NCI-H82 treated with DMSO at 0.1 percent for 48 hours (cell line): Measurements from ENCODE around the gene DNAAF6.
"Not testable (repeated sequence)": the region's sequence is repeated elsewhere in the genome, so short reads cannot be mapped to it uniquely, and the experiment has no call there.

Source experiments
- DNase-seq: peaks from one replicate; lab custom pipeline; 2025; ENCODE audit not compliant: unreplicated experiment; lab: John Stamatoyannopoulos, UW

Gene DNAAF6

DNA sequence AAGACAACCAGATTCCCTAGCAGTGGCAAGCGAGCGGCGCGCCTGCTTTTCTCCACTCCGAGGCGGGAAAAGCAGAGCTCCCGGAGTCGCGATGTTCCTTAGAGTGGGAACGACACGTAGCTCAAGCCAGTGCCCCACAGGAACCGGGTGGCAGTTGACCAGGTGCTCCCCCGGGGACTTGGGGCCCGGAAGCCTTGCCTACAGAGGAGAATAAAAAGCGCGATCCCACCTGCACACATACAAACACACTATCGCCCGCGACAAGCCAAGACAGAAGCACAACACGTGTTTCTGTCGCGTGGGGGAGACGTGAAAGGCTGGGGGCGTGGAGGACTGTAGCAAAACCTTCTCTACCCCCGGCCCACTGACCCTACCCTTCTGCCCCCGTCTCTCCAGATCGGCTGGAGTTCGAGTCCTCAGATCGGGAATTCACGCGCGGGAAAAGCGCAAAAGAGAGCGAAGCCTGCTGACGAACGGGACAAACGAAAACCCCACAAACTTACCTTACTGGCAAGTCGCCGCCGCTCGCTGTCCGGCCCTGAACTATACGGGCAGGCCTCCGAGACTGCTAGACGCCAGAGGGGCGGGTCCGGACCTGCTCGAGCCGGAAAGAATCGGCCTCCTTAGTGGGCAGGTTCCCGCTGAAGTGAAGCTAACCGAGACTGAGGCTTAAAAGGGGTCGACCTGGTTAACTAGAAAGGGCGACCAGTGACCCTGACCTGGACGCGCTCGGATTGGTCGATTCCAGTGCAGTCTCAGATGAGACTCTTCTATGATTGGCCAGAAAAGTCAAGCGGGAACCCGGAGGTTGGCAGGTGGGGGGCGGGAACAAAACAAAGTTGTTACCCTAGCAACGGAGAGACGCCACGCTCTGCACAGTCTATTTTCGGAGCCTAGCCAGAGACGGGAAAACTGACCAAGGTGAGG, at the start of gene DNAAF6, which contains the start of gene NUP62CL:
Gene DNAAF6 (plus strand): TSS at position 842 of the 927 bp plus-strand sequence. CDS start 6,265 bp downstream, outside the sequence.
Gene NUP62CL (minus strand): TSS at position 664 of the 927 bp plus-strand sequence. CDS start 31,287 bp downstream, outside the sequence.
- DNase-seq = peak; percentile 8

DNA sequence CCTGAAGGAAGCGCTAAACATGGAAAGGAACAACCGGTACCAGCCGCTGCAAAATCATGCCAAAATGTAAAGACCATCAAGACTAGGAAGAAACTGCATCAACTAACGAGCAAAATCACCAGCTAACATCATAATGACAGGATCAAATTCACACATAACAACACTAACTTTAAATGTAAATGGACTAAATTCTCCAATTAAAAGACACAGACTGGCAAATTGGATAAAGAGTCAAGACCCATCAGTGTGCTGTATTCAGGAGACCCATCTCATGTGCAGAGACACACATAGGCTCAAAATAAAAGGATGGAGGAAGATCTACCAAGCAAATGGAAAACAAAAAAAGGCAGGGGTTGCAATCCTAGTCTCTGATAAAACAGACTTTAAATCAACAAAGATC, 48.8 kb upstream of the DNAAF6 start:
- not testable (repeated sequence) for DNase-seq

DNA sequence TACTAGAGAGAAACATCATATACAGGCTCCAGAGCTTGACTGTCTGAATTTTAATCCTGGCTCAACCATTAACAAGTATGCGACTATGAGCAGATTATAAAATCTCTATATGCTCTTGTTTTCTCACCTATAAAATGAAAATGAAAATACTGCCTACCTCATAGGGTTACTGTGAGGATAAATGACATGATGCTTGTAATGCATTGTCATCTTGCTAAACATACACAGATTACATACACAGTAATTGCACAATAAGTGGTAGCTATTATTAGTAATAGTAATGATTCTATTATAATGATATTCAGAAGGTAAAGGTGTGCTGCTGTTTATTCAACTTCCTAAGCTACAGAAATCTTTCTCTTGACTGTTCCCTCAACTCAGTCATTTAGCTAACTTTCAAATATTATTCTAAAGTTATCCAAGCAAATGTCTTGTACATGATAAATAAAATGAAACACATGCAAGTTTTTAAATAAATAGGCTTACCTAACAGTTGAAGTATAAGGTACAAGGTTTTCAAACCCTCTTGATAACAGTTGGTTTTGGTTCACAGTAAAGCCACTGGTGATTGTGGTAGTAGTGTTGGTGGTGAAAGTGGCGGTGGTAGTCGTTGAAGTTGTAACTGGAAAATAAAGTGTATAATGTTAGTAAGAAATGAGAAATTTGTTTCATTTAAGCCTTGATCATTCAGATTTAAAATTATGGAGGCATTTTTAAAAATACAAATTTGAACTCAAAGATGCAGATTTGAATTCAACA, 39.1 kb upstream of the DNAAF6 start:
- DNase-seq = no peak

DNA sequence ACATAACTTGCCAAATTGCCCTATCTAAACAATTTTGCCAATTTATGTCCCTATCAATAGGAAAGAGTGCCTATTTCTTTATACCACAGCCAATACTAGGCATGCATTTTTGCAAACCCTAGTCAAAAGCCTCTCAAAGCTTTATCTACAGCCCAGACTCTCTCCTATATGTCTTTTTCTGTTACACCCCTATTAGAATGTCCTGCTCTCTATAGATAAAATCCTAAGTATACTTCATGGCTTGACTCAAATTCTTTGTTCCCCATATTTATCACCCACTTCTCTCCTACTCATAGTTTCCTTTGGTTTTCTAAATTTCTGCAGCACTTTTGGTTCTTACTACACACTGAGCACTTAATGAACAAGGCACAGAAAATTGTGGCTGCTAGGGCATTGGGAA, 38.2 kb upstream of the DNAAF6 start:
- DNase-seq = no peak

DNA sequence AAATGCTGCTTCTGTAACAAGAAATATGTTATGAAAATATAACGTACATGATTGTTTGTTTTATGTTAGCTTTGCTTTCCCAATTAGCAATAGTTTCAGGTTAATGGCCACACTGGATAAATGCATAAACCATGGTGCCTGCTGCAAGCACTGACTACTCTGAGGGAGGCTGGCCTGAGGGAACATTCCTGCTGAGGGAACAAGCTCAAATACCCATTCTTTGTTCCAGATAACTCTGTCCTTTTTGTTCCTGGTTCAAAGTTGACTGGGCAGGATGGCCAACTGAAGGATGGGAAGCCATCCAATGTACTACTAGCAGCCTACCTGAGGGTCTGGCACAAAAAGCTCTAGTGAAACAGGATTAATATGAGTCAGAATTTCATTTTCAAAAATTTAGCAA, 37.7 kb upstream of the DNAAF6 start:
- DNase-seq = no peak

DNA sequence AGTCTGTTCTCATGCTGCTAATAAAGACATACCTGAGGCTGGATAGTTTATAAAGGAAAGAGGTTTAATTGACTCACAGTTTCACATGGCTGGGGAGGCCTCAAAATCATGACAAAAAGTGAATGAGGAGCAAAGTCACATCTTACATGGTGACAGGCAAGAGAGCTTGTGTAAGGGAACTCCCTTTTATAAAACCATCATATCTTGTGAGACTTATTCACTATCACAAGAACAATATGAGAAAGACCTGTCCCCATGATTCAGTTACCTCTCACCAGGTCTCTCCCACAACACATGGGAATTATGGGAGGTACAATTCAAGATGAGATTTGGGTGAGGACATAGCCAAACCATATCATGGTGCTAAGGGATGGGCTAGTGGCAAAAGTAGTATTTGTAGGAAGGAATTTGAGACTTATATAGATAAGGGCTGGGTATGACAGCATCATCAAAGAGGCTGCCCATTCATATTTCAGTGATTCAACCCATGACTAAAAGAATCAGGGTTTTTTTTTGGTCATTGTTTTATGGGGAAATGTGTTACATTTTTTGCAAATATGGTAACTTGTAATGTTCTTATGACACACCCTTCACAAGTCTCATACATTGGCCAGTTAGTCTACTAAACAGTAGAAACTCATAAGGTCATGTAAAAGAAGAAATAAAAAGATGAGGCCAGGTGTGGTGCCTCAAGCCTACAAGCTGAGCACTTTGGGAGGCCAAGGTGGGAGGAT, 34.9 kb upstream of the DNAAF6 start:
- no peak for DNase-seq

DNA sequence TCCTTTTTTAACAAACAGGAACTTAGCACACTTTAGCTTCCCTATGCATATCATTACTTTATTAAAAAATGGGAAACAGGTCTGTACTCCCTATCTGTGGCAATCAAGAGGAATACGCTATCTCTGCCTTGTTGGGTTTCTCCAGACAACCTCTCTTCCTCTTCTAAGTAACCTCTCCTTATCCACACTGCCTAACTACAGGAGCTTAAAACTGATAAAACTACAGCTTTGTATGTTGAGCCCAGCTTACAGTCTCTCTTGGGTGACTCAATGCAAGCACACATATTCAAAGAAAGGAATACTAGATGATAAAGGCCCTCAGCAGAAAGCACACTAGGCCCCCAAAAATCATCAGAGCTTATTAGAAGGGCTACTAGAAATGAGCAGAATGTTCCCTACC, 9.1 kb upstream of the DNAAF6 start:
- no peak for DNase-seq

DNA sequence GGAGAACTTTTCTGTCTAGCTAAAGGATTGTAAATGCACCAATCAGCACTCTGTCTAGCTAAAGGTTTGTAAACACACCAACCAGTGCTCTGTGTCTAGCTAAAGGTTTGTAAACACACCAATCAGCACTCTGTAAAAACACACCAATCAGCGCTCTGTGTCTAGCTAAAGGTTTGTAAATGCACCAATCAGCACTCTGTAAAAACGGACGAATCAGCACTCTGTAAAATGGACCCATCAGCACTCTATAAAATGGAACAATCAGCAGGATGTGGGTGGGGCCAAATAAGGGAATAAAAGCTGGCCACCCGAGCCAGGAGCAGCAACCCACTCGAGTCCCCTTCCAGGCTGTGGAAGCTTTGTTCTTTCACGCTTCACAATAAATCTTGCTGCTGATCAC, 8.3 kb upstream of the DNAAF6 start:
- not testable (repeated sequence) for DNase-seq

DNA sequence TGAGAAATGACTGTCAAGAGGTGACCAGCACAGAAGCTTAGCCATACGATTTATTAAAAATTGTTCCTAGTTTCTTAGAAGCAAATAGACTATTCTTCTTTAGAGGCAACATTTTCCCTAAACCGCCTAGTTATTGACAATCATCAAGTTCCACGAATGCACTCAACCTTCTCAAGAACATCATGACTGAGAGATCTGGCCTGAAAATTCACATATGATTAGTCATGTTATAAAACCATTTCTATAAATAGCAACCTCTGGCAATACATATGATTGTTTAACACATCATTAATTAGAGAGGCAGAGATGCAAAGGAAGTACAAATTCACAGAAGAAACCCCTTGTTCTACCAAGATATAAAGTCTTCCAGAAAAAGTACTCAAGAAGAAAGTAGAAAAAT, 6.9 kb upstream of the DNAAF6 start:
- no peak for DNase-seq

DNA sequence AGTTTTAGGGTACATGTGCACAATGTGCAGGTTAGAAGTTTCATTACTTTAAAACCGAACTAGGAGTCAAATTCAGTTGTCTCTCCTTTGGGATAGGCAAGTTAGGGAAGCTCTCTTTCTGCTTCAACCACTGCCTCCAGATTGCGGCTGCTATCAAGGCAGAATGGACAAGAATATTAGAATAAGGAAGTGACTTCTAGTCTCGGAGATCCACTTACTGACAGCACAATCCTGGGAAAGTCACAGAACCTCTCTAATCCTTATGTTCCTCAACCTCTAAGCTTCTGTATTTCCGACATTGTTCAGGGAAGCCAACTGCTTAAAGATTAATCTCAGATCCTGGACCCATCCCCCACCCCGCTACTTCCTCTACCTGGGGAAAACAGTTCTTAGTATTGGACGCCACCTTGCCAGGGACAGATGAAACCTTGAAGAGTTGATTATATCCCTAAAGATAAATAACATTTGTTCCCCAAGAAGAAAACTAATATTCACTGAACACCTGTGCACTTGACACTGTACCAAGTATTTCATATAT, 2.3 kb upstream of the DNAAF6 start:
- peak; percentile 49 for DNase-seq

DNA sequence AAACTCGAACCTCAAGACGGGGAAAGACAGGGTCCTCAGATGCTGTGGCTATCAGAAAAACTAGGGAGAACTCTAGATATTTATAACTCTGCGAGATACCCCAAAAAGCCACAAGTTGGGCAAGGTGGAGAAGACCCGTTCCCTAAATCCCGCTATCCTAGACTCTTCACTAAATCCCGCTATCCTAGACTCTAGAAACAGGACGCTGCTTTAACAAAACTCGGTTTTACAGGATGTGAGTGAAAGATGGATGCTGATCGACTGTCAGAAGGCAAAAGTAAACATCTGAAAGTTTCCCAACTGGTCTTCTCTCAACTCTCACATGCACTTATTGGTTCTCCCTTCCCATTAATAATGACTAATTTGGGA, 270 bp downstream of the DNAAF6 start:
- no peak for DNase-seq

DNA sequence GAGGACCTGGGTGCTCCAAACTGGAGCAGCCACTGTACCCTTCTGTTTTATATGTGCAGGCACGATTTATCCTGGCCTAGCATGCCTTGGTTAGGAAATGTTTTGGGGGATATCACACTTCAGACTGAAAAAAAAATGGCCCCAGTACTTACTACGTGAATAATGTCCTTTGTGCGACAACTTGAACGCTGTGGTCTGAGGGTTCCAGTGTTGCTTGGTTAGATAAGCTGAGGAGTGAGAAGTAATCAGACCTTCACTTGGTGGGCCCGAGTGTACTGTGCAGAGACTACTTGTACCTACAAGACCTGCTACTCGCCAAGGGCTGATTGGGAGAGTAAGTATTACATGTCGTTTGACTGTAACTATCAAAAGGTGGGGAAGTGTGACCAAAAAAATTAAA, 678 bp downstream of the DNAAF6 start:
- DNase-seq = no peak

DNA sequence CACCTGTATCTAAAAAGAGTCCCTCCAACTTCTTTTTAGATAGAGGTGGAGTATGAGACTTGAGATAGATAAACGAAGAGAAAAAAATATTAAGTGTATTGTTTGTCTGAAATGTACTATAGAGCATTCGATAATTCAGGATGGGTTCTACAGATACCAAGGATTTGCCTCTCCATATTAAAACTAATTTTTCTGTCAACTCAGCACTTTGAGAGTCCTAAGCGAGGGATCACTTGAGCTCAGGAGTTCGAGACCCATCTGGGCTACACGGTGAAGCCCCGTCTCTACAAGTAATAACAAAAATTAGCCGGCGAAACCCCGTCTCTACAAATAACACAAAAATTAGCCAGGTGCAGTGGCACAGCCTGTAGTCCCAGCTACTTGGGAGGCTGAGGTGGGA, 1.5 kb downstream of the DNAAF6 start:
- no peak for DNase-seq

DNA sequence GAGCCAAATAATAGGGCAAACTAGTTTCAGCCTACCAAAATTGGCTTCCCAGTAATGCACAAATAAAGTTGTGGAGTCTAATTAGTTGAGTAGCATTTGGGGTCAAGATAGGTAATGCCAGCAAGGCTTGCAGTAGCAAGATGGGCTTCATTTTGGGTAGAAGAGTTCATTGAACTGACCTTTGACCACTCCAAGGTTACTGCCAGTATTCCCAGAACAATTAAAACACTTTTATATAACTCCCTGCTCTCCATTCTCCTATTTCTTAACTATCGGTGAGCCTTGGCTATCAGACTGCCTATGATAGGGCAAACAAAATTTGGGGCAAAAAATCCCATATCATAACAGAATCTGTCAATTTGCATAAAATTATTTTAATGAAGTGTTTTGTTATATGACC, 7.1 kb downstream of the DNAAF6 start:
- DNase-seq = no peak

DNA sequence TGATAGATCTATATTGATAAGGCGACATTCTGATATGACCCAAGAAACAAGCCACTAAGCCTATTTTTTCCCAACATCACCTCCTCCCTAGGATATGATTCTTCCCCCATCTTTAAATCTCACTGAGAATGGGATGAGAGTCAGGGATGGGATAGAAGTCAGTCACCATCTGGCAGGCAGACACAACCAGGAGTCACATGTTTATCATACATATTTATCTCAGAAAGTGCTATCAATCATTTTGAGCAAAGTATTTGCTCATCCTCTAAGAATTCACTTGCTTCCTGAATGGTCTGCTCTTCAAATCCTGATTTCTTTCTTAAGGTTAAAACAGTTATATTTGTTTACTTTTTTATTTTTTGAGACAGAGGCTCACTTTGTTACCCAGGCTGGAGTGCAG, 20.3 kb downstream of the DNAAF6 start:
- no peak for DNase-seq

DNA sequence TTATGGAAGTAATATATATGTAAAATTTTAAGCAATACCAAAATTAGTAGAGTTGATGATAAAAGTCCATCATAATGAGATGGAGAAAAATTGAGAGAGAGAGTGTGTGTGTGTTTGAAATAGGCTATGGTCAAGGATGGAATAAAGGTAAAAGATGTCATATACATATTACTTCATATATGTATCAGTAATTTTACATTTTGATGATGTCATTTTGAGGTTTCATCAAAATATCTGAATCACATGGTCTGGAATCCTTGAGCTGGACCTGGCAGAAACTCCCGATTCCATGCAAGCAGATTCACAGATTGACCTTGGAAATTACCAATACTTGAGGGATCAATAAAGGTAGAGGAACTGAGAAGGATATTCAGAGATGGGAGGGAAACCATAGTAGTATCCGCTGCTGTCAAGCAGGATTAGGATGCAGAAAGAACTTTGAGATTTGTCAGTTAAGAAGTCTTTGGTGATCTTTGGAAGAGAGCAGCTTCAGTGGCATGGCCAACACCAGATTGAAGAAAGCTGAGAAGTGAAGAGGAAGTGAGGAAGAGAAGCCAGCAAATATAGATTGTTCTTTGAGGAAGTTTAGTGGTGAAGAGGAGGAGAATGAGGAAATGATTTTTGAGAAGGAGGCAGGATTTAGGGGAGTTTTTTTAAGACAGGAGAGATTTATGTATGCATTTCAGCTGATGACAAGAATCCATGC, 21.5 kb downstream of the DNAAF6 start:
- DNase-seq = no peak

DNA sequence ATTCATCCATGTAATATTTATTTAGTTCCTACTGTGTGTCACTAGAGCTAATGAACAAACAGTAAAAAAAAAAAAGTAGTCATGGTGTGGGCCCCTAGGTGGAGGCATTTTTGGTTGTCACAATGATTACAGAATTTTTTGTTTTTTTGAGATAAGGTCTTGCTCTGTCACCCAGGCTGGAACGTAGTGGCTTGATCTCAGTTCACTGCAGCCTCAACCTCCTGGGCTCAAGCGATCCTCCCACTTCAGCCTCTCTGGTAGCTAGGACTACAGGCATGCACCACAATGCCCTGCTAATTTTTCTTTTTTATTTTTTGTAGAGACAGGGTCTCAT, 22.0 kb downstream of the DNAAF6 start:
- DNase-seq = no peak

DNA sequence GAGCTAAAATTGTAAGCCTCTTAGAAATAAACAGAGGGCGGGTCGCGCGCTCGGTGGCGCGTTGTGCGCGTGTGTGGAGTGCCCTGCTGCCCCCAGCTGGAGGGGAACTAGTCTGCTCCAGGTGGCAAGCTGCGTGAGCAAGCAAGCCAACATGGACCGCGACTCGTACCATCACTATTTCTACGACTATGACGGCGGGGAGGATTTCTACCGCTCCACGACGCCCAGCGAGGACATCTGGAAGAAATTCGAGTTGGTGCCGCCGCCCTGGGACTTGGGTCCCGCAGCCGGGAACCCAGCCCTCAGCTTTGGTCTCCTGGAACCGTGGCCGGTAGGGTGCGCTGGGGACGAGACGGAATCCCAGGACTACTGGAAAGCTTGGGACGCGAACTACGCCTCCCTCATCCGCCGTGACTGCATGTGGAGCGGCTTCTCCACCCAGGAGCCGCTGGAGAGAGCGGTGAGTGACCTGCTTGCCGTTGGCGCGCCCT, 66.1 kb downstream of the DNAAF6 start:
- DNase-seq = no peak

DNA sequence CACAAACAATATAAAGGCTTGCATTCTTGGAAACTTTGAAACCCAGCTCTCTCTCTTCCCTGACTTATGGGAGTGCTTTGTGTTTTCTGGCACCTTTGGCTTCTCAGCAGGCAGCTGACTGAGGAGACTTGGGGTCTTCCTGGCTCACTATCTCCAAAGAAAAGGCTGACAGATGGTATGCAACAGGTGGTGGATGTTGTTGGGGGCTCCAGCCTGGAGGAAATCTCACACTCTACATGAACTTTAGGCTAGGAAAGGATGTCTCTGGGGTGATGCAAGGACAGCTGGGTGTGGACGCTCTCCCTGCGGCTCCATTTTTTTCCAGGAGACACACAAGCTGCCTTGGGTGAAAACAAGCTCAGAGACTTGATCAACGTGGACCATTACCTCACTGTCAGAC, 67.4 kb downstream of the DNAAF6 start:
- no peak for DNase-seq

DNA sequence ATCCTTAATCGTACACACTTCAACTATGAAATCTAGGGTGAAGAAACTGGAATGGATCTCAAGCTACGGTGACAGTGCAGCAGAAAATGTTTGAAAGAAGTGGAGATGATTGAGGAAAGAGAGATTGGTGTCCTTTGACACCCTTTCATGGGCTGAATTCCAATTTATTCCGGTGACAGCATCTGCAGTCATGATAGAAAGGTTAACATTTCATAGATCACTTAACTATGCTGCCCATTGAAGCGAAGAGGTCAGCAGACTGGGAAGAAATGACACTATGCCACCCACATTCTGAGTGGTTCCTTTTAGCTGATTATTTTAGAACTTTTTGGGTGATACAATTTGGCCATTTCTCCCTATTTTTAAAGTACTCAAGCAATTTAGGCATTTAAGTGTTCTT, 82.3 kb downstream of the DNAAF6 start:
- DNase-seq = no peak

DNA sequence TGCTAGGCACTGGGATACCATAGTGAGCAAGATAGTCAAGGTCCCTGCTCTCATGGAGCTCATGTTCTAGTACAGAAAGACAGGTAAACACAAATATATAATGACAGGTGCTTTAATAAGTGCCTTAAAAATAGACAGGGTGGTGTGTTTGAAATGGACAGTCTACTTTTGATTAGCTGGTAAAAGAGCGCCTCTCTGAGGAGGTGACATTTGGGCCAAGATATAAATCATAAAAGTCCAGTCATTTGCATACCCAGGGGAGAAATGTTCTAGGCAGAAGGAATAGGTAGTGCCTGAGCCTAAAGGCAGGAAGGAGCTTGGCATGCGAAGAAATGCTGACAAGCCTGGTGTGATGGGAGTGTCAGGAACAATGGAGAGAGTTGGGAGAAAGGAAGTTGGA, 83.6 kb downstream of the DNAAF6 start:
- no peak for DNase-seq
